WI38 (cell line): Measurements from ENCODE around the gene COL23A1.

Experiments used
- H3K4me3 ChIP-seq: 2 replicates; pipeline ENCODE4 v1.5.1; 2011; ENCODE audit warnings: low read depth, mild to moderate bottlenecking, control low read depth, low read length
- CTCF ChIP-seq: IDR thresholded peaks from 2 replicates; pipeline ENCODE4 v1.5.1; 2012; ENCODE audit warnings: low read depth, mild to moderate bottlenecking, control low read depth, low read length

The COL23A1 gene

GRCh38 chr5:178192244-178192643, 397.9 kb downstream of the COL23A1 start:
- H3K4me3 ChIP-seq: no peak overlapping the region
- no peak for TF ChIP-seq CTCF

DNA sequence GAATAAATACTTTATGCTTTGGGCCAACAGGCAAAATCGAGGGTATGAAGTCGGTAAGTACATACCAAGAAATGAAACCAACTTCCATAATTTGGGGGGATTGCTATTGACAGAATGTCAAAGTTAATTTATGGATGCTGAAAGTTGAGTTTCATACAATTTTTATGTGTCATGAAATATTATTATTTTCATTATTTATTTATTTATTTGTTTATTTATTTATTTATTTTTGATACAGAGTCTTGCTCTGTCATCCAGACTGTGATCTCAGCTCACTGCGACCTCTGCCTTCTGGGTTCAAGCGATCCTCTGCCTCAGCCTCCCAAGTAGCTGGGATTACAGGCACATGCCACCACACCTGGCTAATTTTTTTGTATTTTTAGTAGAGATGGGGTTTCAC, 398.5 kb downstream of the COL23A1 start:
- TF ChIP-seq CTCF: no peak
- no peak overlapping the region for H3K4me3 ChIP-seq

DNA sequence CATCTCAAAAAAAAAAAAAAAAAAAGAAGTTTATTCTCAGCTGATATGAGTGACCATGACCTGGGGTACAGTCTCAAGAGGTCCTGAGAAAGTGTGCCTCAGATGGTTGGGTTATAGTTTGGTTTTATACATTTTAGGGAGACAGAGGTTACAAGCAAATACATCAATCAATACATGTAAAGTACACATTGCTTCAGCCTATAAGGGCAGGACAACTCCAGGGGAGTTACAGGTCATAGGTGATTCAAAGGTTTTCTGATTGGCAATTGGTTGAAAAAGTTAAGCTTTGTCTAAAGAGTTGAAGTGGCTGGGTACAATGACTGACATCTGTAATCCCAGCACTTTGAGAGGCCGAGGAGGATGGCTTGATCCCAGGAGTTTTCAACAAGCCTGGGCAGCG, 400.8 kb downstream of the COL23A1 start:
- TF ChIP-seq CTCF: no peak

More for the DNA sequence above, 400.8 kb downstream of the COL23A1 start:
- no peak overlapping the region for H3K4me3 ChIP-seq
